NCI-H2107 (cell line): ENCODE results near the gene C20orf202.

Experiments used
- DNase-seq: peaks from one replicate; lab custom pipeline; 2025; lab: John Stamatoyannopoulos, UW

Gene C20orf202

GRCh38 chr20:1184638-1185315, 18.5 kb upstream of the C20orf202 start, which contains the start of gene TMEM74B:
TSS of gene TMEM74B (minus strand) at chr20:1184981. CDS start at chr20:1183801, 1,180 bp downstream.
- DNase-seq: no peak

GRCh38 chr20:1185316-1185741, 17.9 kb upstream of the C20orf202 start:
- no peak for DNase-seq

GRCh38 chr20:1185790-1186334, 17.4 kb upstream of the C20orf202 start:
- DNase-seq: no peak

- DNase-seq: no peak
These were observed 16.8 kb upstream of the C20orf202 start for GRCh38 chr20:1186367-1186991.

DNA sequence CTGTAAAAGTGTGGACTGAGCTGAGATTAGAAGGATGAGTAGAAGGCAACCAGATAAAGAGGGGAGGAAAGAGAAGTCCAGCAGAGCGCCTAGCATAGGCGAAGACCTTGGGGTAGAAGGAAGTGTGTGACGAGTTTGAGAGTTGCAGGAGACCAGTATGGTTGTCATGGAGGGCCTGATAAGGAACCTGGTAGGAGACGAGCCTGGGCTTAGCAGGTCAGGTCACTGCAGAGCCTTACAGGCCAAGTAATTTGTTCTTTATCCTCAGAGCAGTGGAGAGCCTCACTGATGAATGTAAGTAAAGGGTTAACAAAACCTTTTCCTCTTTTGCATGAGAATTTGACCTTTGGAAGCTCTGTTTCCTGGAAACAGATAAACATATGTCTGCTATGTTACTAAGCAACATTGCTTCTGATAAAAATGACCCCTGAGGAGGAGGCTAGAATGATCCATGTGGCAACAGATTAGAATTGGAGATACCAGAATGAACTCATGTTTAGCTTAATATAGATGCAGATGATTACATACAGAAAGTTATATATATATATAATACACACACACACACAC, 15.6 kb upstream of the C20orf202 start:
- no peak for DNase-seq

GRCh38 chr20:1188347-1188746, 14.9 kb upstream of the C20orf202 start:
- DNase-seq: no peak

GRCh38 chr20:1189827-1190226, 13.4 kb upstream of the C20orf202 start:
- no peak for DNase-seq

GRCh38 chr20:1190847-1191246, 12.4 kb upstream of the C20orf202 start:
- DNase-seq: no peak

DNA sequence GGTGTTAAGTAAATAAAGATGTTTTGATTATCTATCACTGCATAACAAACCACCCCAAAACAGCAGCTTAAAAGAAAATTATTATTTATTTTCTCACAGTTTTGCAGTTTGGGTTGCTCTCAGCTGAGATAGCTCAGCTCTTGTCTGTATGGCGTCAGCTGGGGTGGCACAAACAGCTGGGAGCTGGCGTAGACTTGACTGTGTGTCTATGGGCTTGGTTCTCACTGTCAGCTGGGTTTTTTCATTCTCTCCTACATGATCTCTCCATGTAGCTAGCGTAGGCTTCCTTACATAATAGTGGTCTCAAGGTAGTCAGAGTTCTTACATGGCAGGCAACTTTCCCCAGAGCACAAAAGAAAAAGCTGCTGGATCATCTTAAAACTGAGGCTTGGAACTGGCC, 12.0 kb upstream of the C20orf202 start:
- no peak for DNase-seq

DNA sequence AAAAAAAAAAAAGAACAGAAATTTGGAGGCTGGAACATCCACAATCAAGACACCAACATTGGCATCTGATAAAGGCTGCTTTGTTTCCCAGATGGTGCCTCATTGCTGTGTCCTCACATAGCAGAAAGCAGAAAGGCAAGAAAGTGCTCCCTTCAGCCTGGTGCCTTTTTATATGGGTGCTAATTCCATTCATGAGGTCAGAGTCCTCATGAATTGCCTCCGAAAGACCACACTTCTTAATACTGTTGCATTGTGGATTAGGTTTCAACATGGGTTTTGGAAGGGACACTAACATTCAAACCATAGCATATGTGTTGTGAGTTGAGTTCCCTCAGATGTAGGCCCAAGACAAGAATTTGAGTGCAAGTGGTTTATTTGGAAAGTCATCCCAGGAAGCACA, 8.0 kb upstream of the C20orf202 start:
- no peak for DNase-seq

- no peak for DNase-seq
These were observed 6.6 kb upstream of the C20orf202 start for GRCh38 chr20:1196634-1197033.

DNA sequence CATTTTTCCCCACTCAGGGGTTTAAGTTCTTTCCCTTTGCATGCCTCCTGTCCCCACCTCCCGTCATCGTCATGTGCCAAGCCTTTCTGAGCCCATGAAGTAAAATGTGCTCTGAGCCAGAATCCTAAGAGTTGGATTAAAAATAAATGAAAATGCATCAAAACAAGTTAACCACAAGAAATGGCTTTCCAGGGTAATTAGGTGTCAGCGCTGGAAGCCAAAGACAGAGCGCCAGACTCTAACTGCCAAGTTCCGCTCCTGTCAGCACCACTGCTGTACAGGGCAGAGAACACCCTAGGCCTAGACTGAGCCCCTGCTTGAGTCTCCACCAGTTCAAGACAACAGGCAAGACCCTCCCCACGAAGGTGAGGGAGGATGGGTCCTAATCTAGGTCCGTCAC, 5.5 kb upstream of the C20orf202 start:
- DNase-seq: no peak

GRCh38 chr20:1198751-1199150, 4.5 kb upstream of the C20orf202 start:
- DNase-seq: no peak

DNA sequence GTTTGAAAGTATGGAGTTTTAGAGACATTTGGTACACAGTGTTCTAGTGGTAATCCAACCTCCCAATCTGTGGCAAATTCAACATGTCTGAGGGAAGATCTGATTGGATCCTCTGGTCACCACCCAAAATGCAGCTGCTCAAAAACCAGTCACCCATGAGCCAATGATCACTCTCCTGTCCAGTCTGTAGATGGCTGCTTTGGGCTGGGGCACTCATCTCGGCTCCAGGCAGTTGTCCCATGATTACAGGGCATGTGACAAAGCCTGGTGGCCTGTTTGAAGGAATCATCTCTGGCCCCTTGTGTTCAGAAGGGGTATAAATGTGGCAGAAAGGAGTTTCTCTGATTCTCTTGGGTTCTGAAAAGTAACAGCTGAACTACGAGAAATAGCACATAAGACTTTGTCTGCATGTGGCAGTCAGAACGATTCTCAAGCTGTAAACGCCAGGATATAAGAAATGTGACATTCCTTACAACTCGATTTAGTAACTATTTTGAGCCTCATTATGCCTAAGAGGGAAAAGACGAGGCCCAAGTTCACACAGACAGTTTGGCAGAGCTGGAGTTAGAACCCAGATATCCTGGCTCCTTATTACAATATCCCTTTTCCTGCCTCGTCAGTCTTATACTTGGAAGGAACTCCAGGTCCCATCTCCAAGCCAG, 3.9 kb upstream of the C20orf202 start:
- DNase-seq: no peak

- no peak for DNase-seq
These were observed 3.3 kb upstream of the C20orf202 start for GRCh38 chr20:1199964-1200363.

GRCh38 chr20:1203630-1204029, 376 bp downstream of the C20orf202 start:
- DNase-seq: no peak

DNA sequence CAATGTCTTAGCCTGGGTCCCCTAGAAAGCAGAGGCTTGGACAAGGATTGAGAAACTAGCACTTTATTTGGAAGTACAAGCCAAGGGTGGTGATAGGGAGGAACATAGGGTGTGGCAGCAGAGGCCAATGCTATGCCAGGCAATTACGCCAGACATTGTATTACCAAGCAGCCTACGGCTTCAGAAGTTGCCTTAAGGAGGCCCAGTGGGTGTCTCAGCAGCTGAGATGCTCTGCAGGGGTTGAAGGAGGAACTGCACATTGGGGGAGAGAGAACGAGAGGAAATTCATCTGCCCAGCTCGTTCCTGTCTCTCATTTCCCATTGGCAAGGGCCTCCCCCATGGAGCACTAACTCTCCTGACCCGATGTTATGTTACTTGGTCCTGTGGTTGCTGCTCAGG, 859 bp downstream of the C20orf202 start:
- no peak for DNase-seq

DNA sequence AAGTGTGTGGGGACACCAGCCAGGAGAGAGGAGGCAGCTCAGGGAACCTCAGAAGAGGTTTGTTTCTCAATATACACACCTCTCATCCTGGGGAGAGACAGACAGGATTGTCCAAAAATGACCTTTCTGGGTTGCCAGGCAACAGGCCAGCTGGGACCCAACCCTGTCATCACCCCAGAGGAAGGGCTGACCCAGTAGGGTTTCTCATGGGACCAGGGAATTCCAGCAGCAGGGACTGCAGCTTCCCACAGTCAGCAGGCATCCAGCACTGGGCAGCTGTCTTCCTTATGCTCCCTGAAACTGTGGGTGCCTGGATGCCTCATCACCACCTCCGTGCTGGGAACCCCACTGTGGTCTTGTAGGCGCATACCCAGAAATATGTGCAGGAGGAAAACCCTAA, 1.3 kb downstream of the C20orf202 start:
- DNase-seq: no peak

- DNase-seq: no peak
These were observed 2.5 kb downstream of the C20orf202 start for GRCh38 chr20:1205802-1206201.

- no peak for DNase-seq
These were observed 3.3 kb downstream of the C20orf202 start for GRCh38 chr20:1206366-1207148.

GRCh38 chr20:1207293-1207878, 4.1 kb downstream of the C20orf202 start:
- no peak for DNase-seq
